H9 (cell line): ENCODE results near the gene VEGFA. TPM values are rescaled to one million over a fixed set of nuclear protein-coding genes. Genes with fewer than 3 reads are reported as not detected.
A peak's percentile ranks its signal among the peaks of the same experiment; 100 is the strongest.

ENCODE experiments used
- DNase-seq: peaks from one replicate; pipeline ENCODE4 v3.0.0-alpha.2; 2017
- H2AFZ ChIP-seq: one replicate; pipeline ENCODE4 v1.6.1; 2013; ENCODE audit warnings: mild to moderate bottlenecking, low read length, control low read depth, moderate library complexity
- H2AK5ac ChIP-seq: 2 replicates; pipeline ENCODE4 v1.6.1; 2013; ENCODE audit warnings: low read length, control low read depth, mixed read lengths; ENCODE audit not compliant: insufficient read length
- H2BK120ac ChIP-seq: one replicate; pipeline ENCODE4 v1.6.1; 2013; ENCODE audit warnings: low read depth, mild to moderate bottlenecking, low read length, control low read depth, inconsistent platforms; ENCODE audit not compliant: poor library complexity, severe bottlenecking
- H2BK12ac ChIP-seq: 2 replicates; pipeline ENCODE4 v1.6.1; 2013; ENCODE audit warnings: low read length, control low read depth, mixed read lengths, low read depth; ENCODE audit not compliant: insufficient read length
- H2BK15ac ChIP-seq: 2 replicates; pipeline ENCODE4 v1.6.1; 2013; ENCODE audit warnings: low read depth, low read length, control low read depth
- H2BK20ac ChIP-seq: one replicate; pipeline ENCODE4 v1.6.1; 2013; ENCODE audit warnings: low read depth, mild to moderate bottlenecking, low read length, control low read depth, inconsistent platforms; ENCODE audit not compliant: poor library complexity, severe bottlenecking
- H2BK5ac ChIP-seq: 2 replicates; pipeline ENCODE4 v1.6.1; 2013; ENCODE audit warnings: low read length, control low read depth, mixed read lengths; ENCODE audit not compliant: insufficient read length
- H3K14ac ChIP-seq: 2 replicates; pipeline ENCODE4 v1.6.1; 2013; ENCODE audit warnings: low read length, control low read depth; ENCODE audit not compliant: insufficient read depth
- H3K18ac ChIP-seq: 2 replicates; pipeline ENCODE4 v1.6.1; 2013; ENCODE audit warnings: low read depth, mild to moderate bottlenecking, mixed read lengths, low read length, control low read depth; ENCODE audit not compliant: insufficient read length
- H3K23ac ChIP-seq: 2 replicates; pipeline ENCODE4 v1.6.1; 2013; ENCODE audit warnings: low read length, control low read depth, mixed read lengths, low read depth; ENCODE audit not compliant: insufficient read length
- H3K23me2 ChIP-seq: 2 replicates; pipeline ENCODE4 v1.6.1; 2013; ENCODE audit warnings: low read depth, mild to moderate bottlenecking, mixed read lengths, low read length, control low read depth; ENCODE audit not compliant: insufficient read length, poor library complexity, severe bottlenecking
- H3K27ac ChIP-seq: 2 replicates; pipeline ENCODE4 v1.5.1; 2013; ENCODE audit warnings: low read length, control low read depth, mixed read lengths, low read depth; ENCODE audit not compliant: insufficient read length
- H3K27me3 ChIP-seq: 2 replicates; pipeline ENCODE4 v1.6.1; 2013; ENCODE audit warnings: low read length, control low read depth, inconsistent platforms; ENCODE audit not compliant: insufficient read depth
- H3K4ac ChIP-seq: 2 replicates; pipeline ENCODE4 v1.6.1; 2013; ENCODE audit warnings: low read depth, mild to moderate bottlenecking, control low read depth, inconsistent platforms, low read length, moderate library complexity
- H3K4me1 ChIP-seq: 2 replicates; pipeline ENCODE4 v1.6.1; 2013; ENCODE audit warnings: low read length, control low read depth, inconsistent platforms; ENCODE audit not compliant: insufficient read depth
- H3K4me2 ChIP-seq: 2 replicates; pipeline ENCODE4 v1.6.1; 2013; ENCODE audit warnings: low read length, control low read depth, mixed read lengths; ENCODE audit not compliant: insufficient read length, insufficient read depth
- H3K56ac ChIP-seq: 2 replicates; pipeline ENCODE4 v1.6.1; 2013; ENCODE audit warnings: low read depth, mild to moderate bottlenecking, mixed read lengths, low read length, control low read depth; ENCODE audit not compliant: insufficient read length
- H3K79me1 ChIP-seq: 2 replicates; pipeline ENCODE4 v1.6.1; 2013; ENCODE audit warnings: low read depth, mild to moderate bottlenecking, moderate library complexity, low read length, control low read depth, inconsistent platforms; ENCODE audit not compliant: insufficient read depth, poor library complexity, severe bottlenecking
- H3K79me2 ChIP-seq: 2 replicates; pipeline ENCODE4 v1.6.1; 2013; ENCODE audit warnings: low read length, control low read depth, inconsistent platforms; ENCODE audit not compliant: insufficient read depth
- H3K9ac ChIP-seq: 2 replicates; pipeline ENCODE4 v1.6.1; 2013; ENCODE audit warnings: low read length, control low read depth, mixed read lengths; ENCODE audit not compliant: insufficient read length; ENCODE audit errors: extremely low read depth
- H3K9me3 ChIP-seq: one replicate; pipeline ENCODE4 v1.6.1; 2013; ENCODE audit warnings: low read depth, low read length, inconsistent platforms; ENCODE audit not compliant: control insufficient read depth
- H3T11ph ChIP-seq: one replicate; pipeline ENCODE4 v1.6.1; 2013; ENCODE audit warnings: mild to moderate bottlenecking, low read length, control low read depth, inconsistent platforms
- H4K20me1 ChIP-seq: one replicate; pipeline ENCODE4 v1.6.1; 2013; ENCODE audit not compliant: control insufficient read depth, insufficient read length, insufficient read depth
- H4K5ac ChIP-seq: 2 replicates; pipeline ENCODE4 v1.6.1; 2013; ENCODE audit warnings: low read depth, mild to moderate bottlenecking, mixed read lengths, low read length, control low read depth; ENCODE audit not compliant: insufficient read length
- H4K8ac ChIP-seq: replicated peaks from 2 replicates; pipeline ENCODE4 v1.6.1; 2013; ENCODE audit warnings: low read length, control low read depth, mixed read lengths, low read depth; ENCODE audit not compliant: insufficient read length
- H4K91ac ChIP-seq: 2 replicates; pipeline ENCODE4 v1.6.1; 2013; ENCODE audit warnings: low read depth, mild to moderate bottlenecking, moderate library complexity, mixed read lengths, low read length, control low read depth; ENCODE audit not compliant: insufficient read length
- H3K27ac Mint-ChIP-seq, 3 experiments: 2 replicates in 2 of 3; 3 replicates in 1 of 3; pipeline ENCODE4 v1.8.0; 2020 to 2021; ENCODE audit warnings: mixed read lengths in 3 of 3, mild to moderate bottlenecking in 1 of 3, moderate library complexity in 1 of 3
- H3K27me3 Mint-ChIP-seq: 2 replicates; pipeline ENCODE4 v1.8.0; 2021; ENCODE audit warnings: low read depth, mild to moderate bottlenecking, moderate library complexity, mixed read lengths
- H3K36me3 Mint-ChIP-seq, 3 experiments: 2 replicates in 2 of 3; 3 replicates in 1 of 3; pipeline ENCODE4 v1.8.0; 2020 to 2021; ENCODE audit warnings: low read depth in 3 of 3, mixed read lengths in 3 of 3; ENCODE audit not compliant: insufficient read depth in 1 of 3
- H3K4me1 Mint-ChIP-seq, 2 experiments: 2 replicates each; pipeline ENCODE4 v1.8.0; 2020; ENCODE audit warnings: mixed read lengths in 2 of 2
- H3K4me3 Mint-ChIP-seq, 2 experiments: 2 replicates in 1 of 2; 3 replicates in 1 of 2; pipeline ENCODE4 v1.8.0; 2020 to 2021; ENCODE audit warnings: mild to moderate bottlenecking in 2 of 2, mixed read lengths in 2 of 2, moderate library complexity in 1 of 2
- H3K9me3 Mint-ChIP-seq, 2 experiments: 2 replicates in 1 of 2; 3 replicates in 1 of 2; pipeline ENCODE4 v1.8.0; 2020; ENCODE audit warnings: mild to moderate bottlenecking in 2 of 2, mixed read lengths in 2 of 2, moderate library complexity in 1 of 2
- CTCF ChIP-seq: fragments of 200-600 bp; sonication (generic); conservative IDR thresholded peaks from 3 replicates; pipeline ENCODE4 v1.8.0; 2021; ENCODE audit warnings: antibody characterized with exemption, mild to moderate bottlenecking
- WGBS: extraction: QIAGEN DNeasy Blood & Tissue Kit; methylation state at CpG from one replicate; pipeline ENCODE4 v1.1.7; 2013; ENCODE audit warnings: missing lambda C conversion rate, low lambda C conversion rate, mixed read lengths; ENCODE audit not compliant: insufficient read length; ENCODE audit errors: extremely low coverage; 5-methylcytosine and 5-hydroxymethylcytosine counted together
- total RNA-seq: library from RNA; stranded (reverse); gene quantifications from 2 replicates; pipeline ENCODE4 v1.2.1, GENCODE V29; 2021

Gene VEGFA
- total RNA-seq, 1 experiment from 2014 or later = 47.9 TPM

- DNase-seq = peak; percentile 19
- peaks cover under 1% of the 10 kb centered on the region; the same call in 1 of the 2 replicates for H3K27me3 Mint-ChIP-seq
These were observed 28.8 kb upstream of the VEGFA start for GRCh38 chr6:43740961-43741764.

More at GRCh38 chr6:43740961-43741764, 28.8 kb upstream of the VEGFA start:
- H4K5ac ChIP-seq = no peak overlapping the region
- H2AFZ ChIP-seq = no peak overlapping the region
- no peak overlapping the region for H2AK5ac ChIP-seq
- H3K27ac ChIP-seq = no peak overlapping the region
- Mint-ChIP-seq H3K9me3 (no peaks in the 10 kb centered on the region; a peak in 1 of 5 replicates), H3K4me1 (peaks cover 22 to 67% of the 10 kb centered on the region in 2 experiments), H3K27ac (0 out of 7 replicates have a peak overlapping the region, but pooled peaks of 1 of the 3 experiments have one; percentile 60), H3K36me3 (no peaks in the 10 kb centered on the region; a peak in 1 of 7 replicates), H3K4me3 (no peak overlapping the region)
- no peak overlapping the region for H3K4me2 ChIP-seq
- H3K9ac ChIP-seq = no peak overlapping the region
- H3K18ac ChIP-seq = no peak overlapping the region
- TF ChIP-seq CTCF = no peak
- no peak overlapping the region for H2BK12ac ChIP-seq
- H3K4ac ChIP-seq = no peak overlapping the region
- H3K14ac ChIP-seq = no peak overlapping the region
- no peak overlapping the region for H3T11ph ChIP-seq
- no peak overlapping the region for H3K23ac ChIP-seq
- H4K20me1 ChIP-seq = no peaks in the 10 kb centered on the region
- no peaks in the 10 kb centered on the region for H3K79me2 ChIP-seq
- no peak overlapping the region for H3K56ac ChIP-seq
- WGBS = no CpG with 5 or more reads among the region's 6 CpGs
- no peak overlapping the region for H4K91ac ChIP-seq
- H2BK5ac ChIP-seq = no peak overlapping the region
- no peaks in the 10 kb centered on the region for H3K79me1 ChIP-seq
- H2BK15ac ChIP-seq = no peak overlapping the region
- no peak overlapping the region for H2BK120ac ChIP-seq
- H3K27me3 ChIP-seq = no peaks in the 10 kb centered on the region
- no peaks in the 10 kb centered on the region for H3K23me2 ChIP-seq
- no peak overlapping the region for H4K8ac ChIP-seq
- no peak overlapping the region for H2BK20ac ChIP-seq
- H3K9me3 ChIP-seq = no peaks in the 10 kb centered on the region
- H3K4me1 ChIP-seq = no peaks in the 10 kb centered on the region
